K562 (cell line): Measurements from ENCODE around the gene PYGO2. TPM values are rescaled to one million over a fixed set of nuclear protein-coding genes. Genes with fewer than 3 reads are reported as not detected.
A peak's percentile ranks its signal among the peaks of the same experiment; 100 is the strongest.

ENCODE experiments used
- ATAC-seq: fragments of 200-7000 bp; cut with Tn5 transposase; 3 replicates; pipeline ENCODE4 v1.9.1; 2020; ENCODE audit warnings: moderate library complexity
- BruUV-seq: library from RNA; stranded (reverse); fragments of 400-500 nt; replicated peaks from 2 replicates; lab custom pipeline; 2021; lab: Mats Ljungman, UMichigan
- CTCF ChIA-PET: fragments of 300-600 bp; formaldehyde crosslinking; extraction: SDS; loops from one replicate; lab custom pipeline; 2021; ENCODE audit warnings: low intra/inter-chr PET ratio; lab: Yijun Ruan, JAX
- POLR2A ChIA-PET: fragments of 300-600, 350-650 bp; sonication (Branson Sonifier 250); formaldehyde crosslinking; extraction: SDS; loops from one replicate; lab custom pipeline; 2021; ENCODE audit warnings: antibody characterized with exemption, inconsistent platforms; lab: Yijun Ruan, JAX
- DNase-seq, 4 experiments: peaks; one replicate each; pipeline versions ENCODE4 v3.0.0 to v3.0.0-alpha.2; 2011 to 2018; ENCODE audit warnings: low spot score in 3 of 4, mixed read lengths in 3 of 4; ENCODE audit errors: extremely low read depth in 1 of 4
- FAIRE-seq: peaks from 2 replicates; lab custom pipeline; 2011; peaks lifted over from hg19 to GRCh38; lab: Jason Lieb, UNC
- H2AFZ ChIP-seq: 2 replicates; pipeline ENCODE4 v1.6.0; 2011; ENCODE audit warnings: low read depth, low read length, control low read depth, inconsistent platforms
- H3K27ac ChIP-seq: fragments of 200-600 bp; 3 replicates; pipeline ENCODE4 v1.8.0; 2011; ENCODE audit warnings: low read depth, mild to moderate bottlenecking, control low read depth, inconsistent platforms, low read length, moderate library complexity, mixed read lengths; ENCODE audit errors: extremely low read depth
- H3K27me3 ChIP-seq, 2 experiments: fragments of 300-600 bp in 1 of 2; 2 replicates in 1 of 2; 3 replicates in 1 of 2; pipeline versions ENCODE4 v1.6.0 to v1.8.0; 2011; ENCODE audit warnings: inconsistent platforms in 2 of 2, low read length in 2 of 2, mild to moderate bottlenecking in 1 of 2, mixed read lengths in 1 of 2, moderate library complexity in 1 of 2; ENCODE audit not compliant: control insufficient read depth in 2 of 2, insufficient read depth in 2 of 2
- H3K36me3 ChIP-seq: fragments of 300-600 bp; 3 replicates; pipeline ENCODE4 v1.8.0; 2011; ENCODE audit warnings: mild to moderate bottlenecking, low read length, inconsistent platforms; ENCODE audit not compliant: control insufficient read depth, insufficient read depth
- H3K4me1 ChIP-seq, 2 experiments: fragments of 200-600 bp in 1 of 2; replicated peaks in 1 of 2; 2 replicates in 1 of 2; 3 replicates in 1 of 2; pipeline versions ENCODE4 v1.5.1 to v1.8.0; 2011; ENCODE audit warnings: inconsistent platforms in 2 of 2, low read length in 2 of 2, mild to moderate bottlenecking in 1 of 2, mixed read lengths in 1 of 2, moderate library complexity in 1 of 2; ENCODE audit not compliant: control insufficient read depth in 2 of 2, insufficient read depth in 2 of 2
- H3K4me2 ChIP-seq: 2 replicates; pipeline ENCODE4 v1.6.1; 2011; ENCODE audit warnings: low read length, control low read depth, inconsistent platforms, mixed read lengths; ENCODE audit not compliant: insufficient read depth
- H3K4me3 ChIP-seq: fragments of 200-600 bp; sonication (generic), shearing (Covaris generic); 2 replicates; pipeline ENCODE4 v1.5.1; 2016; ENCODE audit warnings: control low read depth, inconsistent platforms
- H3K79me2 ChIP-seq: fragments of 200-600 bp; 3 replicates; pipeline ENCODE4 v1.8.0; 2011; ENCODE audit warnings: low read length, inconsistent platforms; ENCODE audit not compliant: control insufficient read depth, insufficient read depth
- H3K9ac ChIP-seq, 2 experiments: 2 replicates each; pipeline versions ENCODE4 v1.6.0 to v1.6.1; 2011; ENCODE audit warnings: low read depth in 2 of 2, low read length in 2 of 2, control low read depth in 1 of 2, inconsistent platforms in 1 of 2, mild to moderate bottlenecking in 1 of 2, mixed read lengths in 1 of 2; ENCODE audit not compliant: insufficient read depth in 1 of 2
- H3K9me1 ChIP-seq: one replicate; pipeline ENCODE4 v1.6.0; 2011; ENCODE audit warnings: inconsistent platforms, mild to moderate bottlenecking, low read length, moderate library complexity; ENCODE audit not compliant: control insufficient read depth, insufficient read depth
- H3K9me3 ChIP-seq: replicated peaks from 2 replicates; pipeline ENCODE4 v1.5.1; 2011; ENCODE audit warnings: low read depth, low read length, inconsistent platforms; ENCODE audit not compliant: control insufficient read depth, insufficient read depth
- H4K20me1 ChIP-seq: replicated peaks from 2 replicates; pipeline ENCODE4 v1.6.1; 2011; ENCODE audit warnings: low read length, inconsistent platforms, mixed read lengths; ENCODE audit not compliant: control insufficient read depth, insufficient read depth
- BACH1 ChIP-seq: fragments of 200-800 bp; sonication (Bioruptor generic); IDR thresholded peaks from 2 replicates; pipeline ENCODE4 v1.6.1; 2016; ENCODE audit warnings: missing genetic modification characterization, missing compliant biosample characterization
- E2F3 ChIP-seq: fragments of 250-450 bp; sonication (Bioruptor Pico); IDR thresholded peaks from 2 replicates; pipeline ENCODE4 v1.4.0; 2020; ENCODE audit warnings: mild to moderate bottlenecking
- EWSR1 ChIP-seq: fragments of 450-650 bp; IDR thresholded peaks from 2 replicates; pipeline ENCODE4 v1.6.1; 2018; ENCODE audit warnings: borderline replicate concordance, mild to moderate bottlenecking, low read depth, moderate library complexity; ENCODE audit not compliant: partially characterized antibody
- HOXB6 ChIP-seq: fragments of 250-450 bp; sonication (Bioruptor Pico); IDR thresholded peaks from 2 replicates; pipeline ENCODE4 v1.5.1; 2022; ENCODE audit warnings: mild to moderate bottlenecking, borderline replicate concordance
- KLF1 ChIP-seq: fragments of 450-650 bp; IDR thresholded peaks from 2 replicates; pipeline ENCODE4 v1.6.1; 2016; ENCODE audit warnings: missing genetic modification characterization, missing compliant biosample characterization
- MYBL2 ChIP-seq, 2 experiments: fragments of 450-650 bp in 1 of 2; sonication (generic) in 1 of 2; formaldehyde crosslinking in 1 of 2; IDR thresholded peaks; 2 replicates each; pipeline versions ENCODE4 v1.6.1 to v1.8.1; 2017 to 2022; ENCODE audit warnings: borderline replicate concordance in 1 of 2, inconsistent platforms in 1 of 2, low read depth in 1 of 2, mild to moderate bottlenecking in 1 of 2, missing genetic modification reagents in 1 of 2, moderate library complexity in 1 of 2
- RFX1 ChIP-seq: fragments of 450-650 bp; IDR thresholded peaks from 2 replicates; pipeline ENCODE4 v1.6.1; 2016; ENCODE audit warnings: mild to moderate bottlenecking, moderate library complexity
- SRSF9 ChIP-seq: fragments of 200-400 bp; formaldehyde crosslinking; IDR thresholded peaks from 2 replicates; pipeline ENCODE4 v1.6.1; 2017; ENCODE audit warnings: low read depth, low read length, borderline replicate concordance
- WGBS: fragments of 100-300 bp; shearing (Covaris generic); methylation state at CpG from one replicate; pipeline ENCODE4 v1.1.6; 2016; ENCODE audit warnings: low coverage, mixed read lengths; ENCODE audit not compliant: insufficient coverage; ENCODE audit errors: missing lambda C conversion rate; 5-methylcytosine and 5-hydroxymethylcytosine counted together
- in situ Hi-C: fragments of 300-500 bp; cut with MboI; formaldehyde crosslinking; loops from 4 replicates; pipeline ENCODE4 v1.15.0; 2018; ENCODE audit warnings: inconsistent platforms, mixed read lengths
- intact Hi-C: fragments of 100-400 bp; cut with micrococcal nuclease; formaldehyde crosslinking; loops from 2 replicates; pipeline ENCODE4 v1.14.2; 2022
- polyA plus RNA-seq, 8 experiments: library from polyadenylated mRNA; depleted of rRNA in 4 of 8; stranded (reverse) in 5 of 8; unstranded in 3 of 8; fragments of >200 nt; fragmentation: Nextera tagmentation in 2 of 8; fragmentation: Illumina TruSeq in 1 of 8; extraction: Ambion mirVana in 2 of 8; extraction: Trizol in 1 of 8; gene quantifications; 2 replicates each; pipeline versions ENCODE4 v1.2.1 to v1.2.3, GENCODE V29; 2011 to 2014; ENCODE audit warnings: inconsistent platforms in 1 of 8, missing spikeins in 1 of 8
- total RNA-seq, 7 experiments: library from RNA; depleted of rRNA in 6 of 7; stranded (reverse); fragments of >200 nt in 6 of 7; fragmentation: Illumina TruSeq in 2 of 7; extraction: Trizol in 2 of 7; gene quantifications; 2 replicates each; pipeline versions ENCODE4 v1.2.1 to v1.2.3, GENCODE V29; 2011 to 2021; ENCODE audit warnings: low replicate concordance in 1 of 7
- TF ChIP-seq, protein P1 (sequence below): IDR thresholded peaks from 3 replicates; pipeline ENCODE4 v1.6.1; 2011; ENCODE audit warnings: borderline replicate concordance, mild to moderate bottlenecking, moderate library complexity; ENCODE audit not compliant: insufficient read length; ENCODE audit errors: extremely low read depth
- TF ChIP-seq, protein P2 (sequence below): sonication (generic); formaldehyde crosslinking; IDR thresholded peaks from 2 replicates; pipeline ENCODE4 v1.9.0; 2022; ENCODE audit warnings: mild to moderate bottlenecking, missing genetic modification reagents

Gene PYGO2
- total and polyA plus RNA-seq, 9 of the 15 experiments (the other 6 are each of a cell fraction or from before 2014, with no cell fraction given): 8.3 to 36.2 (median 18.2) TPM

DNA sequence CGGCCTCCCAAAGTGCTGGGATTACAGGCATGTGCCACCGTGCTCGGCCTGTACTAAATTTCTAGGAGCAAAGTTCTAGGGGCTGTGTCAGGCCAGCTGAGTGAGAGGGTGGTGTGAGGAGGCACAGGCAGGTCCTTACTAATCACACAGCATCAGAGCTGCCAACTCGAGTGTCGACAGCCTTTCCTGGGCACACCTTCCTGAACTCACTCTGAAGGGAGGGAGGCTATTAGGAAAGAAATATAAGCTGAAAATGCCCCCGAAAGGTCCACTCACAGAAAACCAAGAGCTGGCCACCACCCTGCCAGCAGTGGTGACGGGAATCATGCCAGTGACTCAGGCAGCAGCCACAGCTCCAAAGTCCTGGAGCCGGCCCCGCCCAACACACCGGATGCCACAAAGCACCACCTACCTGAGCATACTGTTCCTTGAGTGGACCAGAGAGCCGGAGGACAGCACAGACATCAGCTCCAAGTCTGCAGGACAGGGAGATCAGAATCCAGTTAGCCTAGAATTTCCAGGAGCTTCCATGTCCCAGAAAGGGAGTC lies 29.6 kb downstream of the PYGO2 start:
- Histone ChIP-seq H3K27me3 (no peaks in the 10 kb centered on the region), H3K79me2 (peaks cover 3% of the 10 kb centered on the region; the same call in 1 of the 3 replicates), H2AFZ (no peak overlapping the region), H3K9me1 (no peaks in the 10 kb centered on the region), H3K36me3 (no peaks in the 10 kb centered on the region), H3K27ac (no peak overlapping the region), H3K4me2 (no peak overlapping the region), H3K4me1 (peaks cover 9 to 16% of the 10 kb centered on the region in 2 experiments; a peak in 4 of 5 replicates), H3K4me3 (no peak overlapping the region), H4K20me1 (no peaks in the 10 kb centered on the region), H3K9ac (peak overlapping the region in 1 of 2 experiments; percentile 73; a peak in 1 of 4 replicates), H3K9me3 (no peaks in the 10 kb centered on the region)
- TF ChIP-seq EWSR1 (no peak), E2F3 (CRISPR knock-in tag) (no peak), KLF1 (no peak), BACH1 (tag) (no peak), SRSF9 (no peak), MYBL2 (IDR thresholded peaks at IDR 0.05; ENCODE audit: low read depth) (no peak), MYBL2 (CRISPR knock-in tag; IDR thresholded peaks at IDR 0.05; ENCODE audit: borderline replicate concordance) (no peak), RFX1 (no peak), HOXB6 (no peak)
- TF ChIP-seq, protein P1, sequence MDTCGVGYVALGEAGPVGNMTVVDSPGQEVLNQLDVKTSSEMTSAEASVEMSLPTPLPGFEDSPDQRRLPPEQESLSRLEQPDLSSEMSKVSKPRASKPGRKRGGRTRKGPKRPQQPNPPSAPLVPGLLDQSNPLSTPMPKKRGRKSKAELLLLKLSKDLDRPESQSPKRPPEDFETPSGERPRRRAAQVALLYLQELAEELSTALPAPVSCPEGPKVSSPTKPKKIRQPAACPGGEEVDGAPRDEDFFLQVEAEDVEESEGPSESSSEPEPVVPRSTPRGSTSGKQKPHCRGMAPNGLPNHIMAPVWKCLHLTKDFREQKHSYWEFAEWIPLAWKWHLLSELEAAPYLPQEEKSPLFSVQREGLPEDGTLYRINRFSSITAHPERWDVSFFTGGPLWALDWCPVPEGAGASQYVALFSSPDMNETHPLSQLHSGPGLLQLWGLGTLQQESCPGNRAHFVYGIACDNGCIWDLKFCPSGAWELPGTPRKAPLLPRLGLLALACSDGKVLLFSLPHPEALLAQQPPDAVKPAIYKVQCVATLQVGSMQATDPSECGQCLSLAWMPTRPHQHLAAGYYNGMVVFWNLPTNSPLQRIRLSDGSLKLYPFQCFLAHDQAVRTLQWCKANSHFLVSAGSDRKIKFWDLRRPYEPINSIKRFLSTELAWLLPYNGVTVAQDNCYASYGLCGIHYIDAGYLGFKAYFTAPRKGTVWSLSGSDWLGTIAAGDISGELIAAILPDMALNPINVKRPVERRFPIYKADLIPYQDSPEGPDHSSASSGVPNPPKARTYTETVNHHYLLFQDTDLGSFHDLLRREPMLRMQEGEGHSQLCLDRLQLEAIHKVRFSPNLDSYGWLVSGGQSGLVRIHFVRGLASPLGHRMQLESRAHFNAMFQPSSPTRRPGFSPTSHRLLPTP: no peak
- TF ChIP-seq, protein P2, sequence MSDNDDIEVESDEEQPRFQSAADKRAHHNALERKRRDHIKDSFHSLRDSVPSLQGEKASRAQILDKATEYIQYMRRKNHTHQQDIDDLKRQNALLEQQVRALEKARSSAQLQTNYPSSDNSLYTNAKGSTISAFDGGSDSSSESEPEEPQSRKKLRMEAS (CRISPR knock-in tag): no peak
- intact Hi-C loops (no loop called here), in situ Hi-C loops (no loop called here)
- 93% methylated on average over 11 of the region's 11 CpGs for WGBS
- no peak for ATAC-seq
- no peak for DNase-seq
- no peak for FAIRE-seq
- no TSS peak for BruUV-seq
- ChIA-PET POLR2A (interaction anchor here (1.2 kb wide), 1 partner anchor 10 kb away, joined by 6 read pairs; no protein-coding TSS in a partner anchor), CTCF (no interaction called here)
